Esophagus (tissue), 2 donors: Measurements from ENCODE around the gene KIAA0513. TPM values are rescaled to one million over a fixed set of nuclear protein-coding genes. Genes with fewer than 3 reads are reported as not detected.

Experiments used
- H3K27ac ChIP-seq, 2 donors: one replicate each; pipeline ENCODE4 v1.5.1; 2013; ENCODE audit warnings: low read depth in 2 of 2, mild to moderate bottlenecking in 2 of 2, inconsistent platforms in 1 of 2, low read length in 1 of 2, moderate library complexity in 1 of 2
- H3K27me3 ChIP-seq, 2 donors: one replicate each; pipeline ENCODE4 v1.6.1; 2013; ENCODE audit warnings: low read length in 2 of 2, control low read depth in 1 of 2, mild to moderate bottlenecking in 1 of 2; ENCODE audit not compliant: insufficient read depth in 2 of 2, control insufficient read depth in 1 of 2
- H3K36me3 ChIP-seq, 2 donors: one replicate each; pipeline ENCODE4 v1.6.1; 2013; ENCODE audit warnings: low read length in 1 of 2; ENCODE audit not compliant: control insufficient read depth in 2 of 2, insufficient read depth in 2 of 2
- H3K4me1 ChIP-seq, 2 donors: one replicate each; pipeline ENCODE4 v1.6.1; 2013; ENCODE audit warnings: low read length in 1 of 2; ENCODE audit not compliant: control insufficient read depth in 2 of 2, insufficient read depth in 2 of 2
- H3K4me3 ChIP-seq, 2 donors: one replicate each; pipeline ENCODE4 v1.5.1; 2013; ENCODE audit warnings: low read length in 2 of 2, mild to moderate bottlenecking in 2 of 2, low read depth in 1 of 2, moderate library complexity in 1 of 2
- H3K9me3 ChIP-seq, 2 donors: one replicate each; pipeline ENCODE4 v1.6.1; 2013; ENCODE audit warnings: mild to moderate bottlenecking in 2 of 2, low read depth in 1 of 2, low read length in 1 of 2, moderate library complexity in 1 of 2; ENCODE audit not compliant: control insufficient read depth in 2 of 2, insufficient read depth in 1 of 2
- WGBS, 2 donors: extraction: QIAGEN DNeasy Blood & Tissue Kit; methylation state at CpG; one replicate each; pipeline ENCODE4 v1.1.7; 2013; 5-methylcytosine and 5-hydroxymethylcytosine counted together
- polyA plus RNA-seq, 2 donors: library from polyadenylated mRNA; stranded (reverse); fragments of 200-250 nt; gene quantifications; one replicate each; pipeline ENCODE4 v1.2.3, GENCODE V29; 2013
- donor health status: healthy with polysubstance abuse.
- donor health status: Bipolar disorder and iron deficiency.

The KIAA0513 gene
- polyA plus RNA-seq, 2 donors: 3.0 to 3.7 TPM

DNA sequence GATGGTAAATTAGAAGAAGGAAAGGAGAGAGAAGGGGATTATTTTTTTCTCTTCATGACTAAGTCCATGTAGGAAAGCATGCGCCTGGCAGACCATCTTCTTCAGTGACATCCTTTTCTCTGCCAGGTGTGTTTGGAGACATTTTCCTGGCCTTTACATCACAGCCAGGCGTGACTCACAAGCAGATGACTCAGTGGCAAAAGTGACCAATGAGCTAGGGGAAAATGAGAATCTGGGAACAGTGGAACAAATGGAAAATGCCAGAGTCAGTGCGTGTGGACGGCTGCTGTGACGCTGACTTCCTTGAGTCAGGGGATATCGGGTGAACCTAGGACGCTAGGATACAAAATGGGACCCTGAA, 9.4 kb downstream of the KIAA0513 start:
- Histone ChIP-seq H3K36me3 (no peaks in the 10 kb centered on the region), H3K9me3 (no peaks in the 10 kb centered on the region), H3K4me3 (no peak overlapping the region), H3K27ac (peak overlapping the region; percentile 18 to 74), H3K4me1 (peaks cover 7 to 11% of the 10 kb centered on the region in 2 donors), H3K27me3 (no peaks in the 10 kb centered on the region)
- WGBS, 2 donors: 68 to 75% methylated on average over 7 of the region's 7 CpGs

DNA sequence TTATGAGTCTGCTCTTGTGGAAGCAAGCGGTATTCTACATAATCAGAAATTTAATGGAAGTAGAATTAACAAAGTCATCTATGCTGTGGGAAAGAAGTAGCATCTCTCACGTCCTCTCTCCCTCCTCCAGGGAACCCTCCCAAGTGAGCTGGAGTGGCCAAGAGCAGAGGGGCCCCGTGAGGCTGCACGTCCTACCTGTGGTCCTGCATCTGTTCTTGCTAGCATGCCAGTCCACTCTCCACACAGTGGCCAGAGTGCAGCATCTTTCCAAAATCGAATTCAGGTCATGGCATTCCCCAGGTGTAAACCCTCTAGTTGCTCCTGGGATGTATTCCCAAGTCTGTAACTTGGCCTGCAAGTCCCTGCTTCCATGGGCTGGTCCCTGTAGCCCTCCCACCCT, 10.1 kb downstream of the KIAA0513 start:
- Histone ChIP-seq H3K27me3 (no peaks in the 10 kb centered on the region), H3K9me3 (no peaks in the 10 kb centered on the region), H3K27ac (no peak overlapping the region), H3K4me3 (no peak overlapping the region), H3K36me3 (no peaks in the 10 kb centered on the region), H3K4me1 (peaks cover 7 to 11% of the 10 kb centered on the region in 2 donors)
- 87 to 92% methylated on average over 5 of the region's 5 CpGs for WGBS, 2 donors

DNA sequence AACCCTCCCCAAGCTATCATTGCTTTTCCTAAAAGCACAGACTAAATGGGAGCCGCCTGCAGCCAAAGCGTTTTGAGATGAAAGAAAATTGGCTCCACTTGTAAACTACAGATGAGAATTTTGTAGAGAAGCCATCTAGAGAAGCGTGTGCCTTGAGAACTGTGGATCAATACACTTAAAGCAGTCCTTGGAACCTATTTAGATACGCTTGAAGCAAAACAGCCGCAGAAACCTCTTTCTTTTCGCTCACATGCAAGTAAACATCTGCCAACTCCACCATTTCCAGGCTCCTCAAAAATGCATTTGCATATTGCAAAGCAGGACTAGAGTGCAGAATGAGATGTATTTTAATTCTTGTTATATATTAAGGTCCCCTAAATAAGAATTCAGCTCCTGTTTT, 13.1 kb downstream of the KIAA0513 start:
- 83 to 86% methylated on average over 6 of the region's 6 CpGs for WGBS, 2 donors
- Histone ChIP-seq H3K27ac (no peak overlapping the region), H3K9me3 (no peaks in the 10 kb centered on the region), H3K27me3 (no peaks in the 10 kb centered on the region), H3K36me3 (no peaks in the 10 kb centered on the region), H3K4me1 (peaks cover 5 to 7% of the 10 kb centered on the region in 2 donors), H3K4me3 (no peak overlapping the region)

DNA sequence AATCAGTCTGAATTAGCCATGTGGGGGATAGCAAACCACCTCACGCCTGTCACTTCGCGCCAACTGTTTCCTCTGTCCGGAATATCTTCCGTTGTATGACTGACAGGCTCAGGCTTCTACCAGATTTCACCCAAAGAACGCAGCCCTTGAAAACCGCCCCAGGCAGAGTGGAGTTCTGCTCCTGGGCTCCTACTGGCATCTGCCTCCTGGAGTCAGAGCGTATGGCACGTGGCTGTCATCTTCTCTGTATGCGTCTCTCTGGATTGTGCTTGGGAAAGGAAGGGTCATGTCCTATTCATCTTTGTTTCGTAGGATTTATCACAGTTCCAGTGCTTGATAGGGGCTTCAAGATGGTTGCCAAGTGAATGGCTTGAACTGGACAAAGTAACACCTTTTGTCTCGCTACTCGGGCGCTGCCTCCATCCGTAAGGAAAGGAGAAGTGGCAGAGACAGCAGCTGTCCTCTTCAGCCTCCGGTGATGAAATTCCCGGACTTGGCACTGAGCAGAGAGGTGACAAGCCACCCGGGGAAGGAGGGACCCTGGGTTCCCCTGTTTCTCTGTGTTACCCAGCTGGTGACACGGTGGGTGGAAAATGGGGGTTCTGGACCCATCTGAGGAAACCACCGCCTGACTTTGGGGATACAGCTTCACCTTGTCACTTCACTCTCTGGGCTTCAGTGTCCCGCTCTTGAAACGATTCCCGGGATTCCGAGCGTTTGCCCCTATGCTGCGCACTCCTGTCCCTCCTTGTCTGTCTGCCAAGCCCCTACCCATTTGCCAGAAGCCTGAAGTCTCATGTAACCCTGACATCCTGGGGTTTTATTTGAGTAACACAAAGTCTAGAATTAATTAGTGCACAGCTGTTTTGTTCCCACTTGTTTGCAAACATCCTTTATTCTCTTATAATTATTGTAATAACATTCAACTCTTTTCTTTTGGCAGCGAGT, 13.9 kb downstream of the KIAA0513 start:
- no peak overlapping the region for H3K27ac ChIP-seq
- H3K4me1 ChIP-seq: peaks cover 3 to 4% of the 10 kb centered on the region in 2 donors
- 85 to 89% methylated on average over 27 of the region's 27 CpGs for WGBS, 2 donors
- no peak overlapping the region for H3K4me3 ChIP-seq
- H3K9me3 ChIP-seq: no peaks in the 10 kb centered on the region
- no peaks in the 10 kb centered on the region for H3K27me3 ChIP-seq
- peaks cover 0 to 3% of the 10 kb centered on the region in 2 donors for H3K36me3 ChIP-seq

DNA sequence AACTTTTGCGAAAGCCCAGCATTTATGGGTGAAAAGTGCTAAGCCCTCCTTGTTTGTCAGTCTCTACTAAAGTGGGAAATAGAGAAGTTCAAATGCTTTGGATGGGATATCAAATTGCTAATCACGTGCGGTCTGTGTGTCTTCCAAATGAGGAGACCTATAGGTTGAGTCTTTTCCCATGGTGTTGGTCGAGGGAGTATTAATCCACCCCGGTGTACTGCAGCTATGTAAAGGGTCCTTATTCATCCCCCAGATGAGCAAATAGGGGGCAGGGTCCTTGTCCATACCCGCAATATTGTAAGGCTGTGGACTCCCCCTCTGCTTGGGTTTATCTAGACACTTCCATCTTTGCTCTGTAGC, 14.6 kb downstream of the KIAA0513 start:
- WGBS, 2 donors: 75 to 76% methylated on average over 6 of the region's 6 CpGs
- Histone ChIP-seq H3K27ac (no peak overlapping the region), H3K4me3 (no peak overlapping the region), H3K27me3 (no peaks in the 10 kb centered on the region), H3K36me3 (peaks cover 0 to 3% of the 10 kb centered on the region in 2 donors), H3K9me3 (no peaks in the 10 kb centered on the region), H3K4me1 (peaks cover 1 to 2% of the 10 kb centered on the region in 2 donors)

DNA sequence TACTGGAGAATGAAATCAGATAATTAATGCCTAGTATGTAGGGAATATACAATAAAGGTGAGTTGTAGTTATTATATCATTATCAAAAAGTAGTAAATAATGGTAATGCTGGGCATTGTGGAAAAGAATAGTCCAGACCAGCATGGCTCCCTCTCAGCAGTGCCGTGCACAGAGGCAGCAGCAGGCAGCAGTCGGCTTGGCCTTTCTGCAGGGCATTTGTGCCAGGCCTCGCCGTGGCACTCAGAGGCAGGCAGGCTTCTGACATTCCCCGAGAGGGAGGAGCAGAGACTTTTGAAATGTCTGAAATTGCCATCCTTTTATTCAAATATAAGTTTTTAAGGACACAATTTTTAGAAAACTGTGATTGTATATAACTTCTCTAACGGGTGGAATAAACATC, 15.0 kb downstream of the KIAA0513 start:
- 81 to 85% methylated on average over 6 of the region's 6 CpGs for WGBS, 2 donors
- Histone ChIP-seq H3K4me1 (peaks cover 0 to 4% of the 10 kb centered on the region in 2 donors), H3K36me3 (peaks cover 0 to 3% of the 10 kb centered on the region in 2 donors), H3K4me3 (no peak overlapping the region), H3K27me3 (no peaks in the 10 kb centered on the region), H3K9me3 (no peaks in the 10 kb centered on the region), H3K27ac (no peak overlapping the region)

DNA sequence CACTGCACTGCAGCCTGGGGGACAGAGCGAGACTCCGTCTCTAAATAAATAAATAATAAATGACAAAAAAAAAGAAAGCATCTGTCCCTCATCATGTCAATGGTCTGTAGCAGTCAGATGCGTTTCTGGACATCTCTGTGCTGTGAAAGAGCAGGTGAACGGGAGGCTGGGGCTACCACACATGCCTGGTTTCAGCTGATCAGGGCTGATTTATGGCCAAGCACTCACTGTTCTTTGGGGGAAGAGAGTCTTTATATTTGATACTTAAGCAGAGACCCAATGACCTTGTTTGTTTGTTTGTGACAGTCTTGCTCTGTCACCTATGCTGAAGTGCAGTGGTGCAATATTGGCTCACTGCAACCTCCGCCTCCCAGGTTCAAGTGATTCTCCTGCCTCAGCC, 17.5 kb downstream of the KIAA0513 start:
- 98% methylated on average over 5 of the region's 5 CpGs for WGBS, 2 donors
- no peak overlapping the region for H3K27ac ChIP-seq

DNA sequence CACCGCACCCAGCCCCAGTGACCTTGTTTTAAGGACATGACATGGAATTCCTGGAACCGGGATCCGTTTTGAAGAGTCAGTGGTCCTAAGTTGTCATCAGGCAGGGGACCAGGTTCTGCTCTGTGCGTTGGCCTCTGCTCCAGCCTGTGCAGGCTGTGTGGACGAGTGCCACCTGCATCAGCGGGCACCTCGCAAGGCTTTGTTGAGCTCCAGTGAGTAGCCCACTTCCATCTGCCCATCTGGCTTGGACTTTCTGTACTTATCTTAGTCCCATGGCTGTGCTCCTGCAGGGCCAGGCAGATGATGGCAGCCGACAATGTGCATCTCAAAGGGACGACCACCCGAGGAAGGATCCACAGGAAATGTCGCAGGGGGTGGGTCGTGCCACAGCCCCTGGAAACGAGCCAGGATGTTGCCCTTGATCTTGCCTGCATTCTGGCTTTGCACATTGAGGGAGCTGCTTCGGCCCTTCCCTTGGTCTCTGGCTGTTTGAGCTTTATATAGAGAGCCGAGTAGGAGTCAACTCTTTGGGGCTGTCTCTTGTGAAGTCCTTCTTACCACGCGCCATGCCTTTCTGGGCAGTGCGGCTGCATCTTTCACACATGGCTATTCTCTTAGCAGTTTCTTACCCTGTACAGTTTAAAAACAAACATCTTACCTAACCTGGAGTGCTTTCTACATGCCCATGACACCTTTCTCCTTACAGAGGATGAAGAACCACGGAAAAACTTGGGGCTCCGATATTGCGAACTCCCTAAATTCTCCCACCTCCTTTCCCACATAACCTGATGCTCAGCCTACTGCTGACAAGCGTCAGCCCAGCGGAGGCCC, 18.3 kb downstream of the KIAA0513 start:
- no peak overlapping the region for H3K4me3 ChIP-seq
- 84 to 85% methylated on average over 23 of the region's 23 CpGs for WGBS, 2 donors
- no peak overlapping the region for H3K27ac ChIP-seq
- H3K27me3 ChIP-seq: no peaks in the 10 kb centered on the region
- peaks cover 0 to 4% of the 10 kb centered on the region in 2 donors for H3K4me1 ChIP-seq
- no peaks in the 10 kb centered on the region for H3K9me3 ChIP-seq
- H3K36me3 ChIP-seq: peaks cover 0 to 3% of the 10 kb centered on the region in 2 donors

More for the DNA sequence above, 17.5 kb downstream of the KIAA0513 start:
- Histone ChIP-seq H3K36me3 (peaks cover 0 to 3% of the 10 kb centered on the region in 2 donors), H3K4me1 (peaks cover 0 to 4% of the 10 kb centered on the region in 2 donors), H3K27me3 (no peaks in the 10 kb centered on the region), H3K9me3 (no peaks in the 10 kb centered on the region), H3K4me3 (no peak overlapping the region)

DNA sequence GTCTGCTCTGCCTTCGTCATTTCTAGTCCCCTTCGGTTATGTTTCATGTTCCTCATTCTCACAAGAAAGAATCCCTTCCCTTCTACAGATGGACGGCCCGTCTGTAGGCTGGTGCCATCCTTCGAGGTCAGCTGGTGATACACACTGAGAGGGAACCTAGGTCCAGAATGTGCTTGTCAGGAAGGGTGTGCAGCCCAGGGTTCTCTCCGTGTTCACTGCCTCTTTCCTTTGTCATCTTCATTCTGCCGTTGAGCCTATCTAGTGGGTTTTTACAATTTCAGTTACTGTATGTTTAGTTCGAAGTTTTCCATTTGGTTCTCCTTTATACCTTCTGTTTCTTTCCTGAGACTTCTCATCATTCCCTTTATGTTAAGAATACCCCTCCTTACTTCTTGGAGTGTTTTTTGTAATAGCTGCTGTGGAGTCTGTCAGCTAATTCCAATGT, 18.9 kb downstream of the KIAA0513 start:
- 91 to 92% methylated on average over 8 of the region's 8 CpGs for WGBS, 2 donors
- H3K4me1 ChIP-seq: peaks cover 0 to 2% of the 10 kb centered on the region in 2 donors
- H3K27me3 ChIP-seq: no peaks in the 10 kb centered on the region
- no peak overlapping the region for H3K4me3 ChIP-seq
- no peaks in the 10 kb centered on the region for H3K9me3 ChIP-seq
- no peak overlapping the region for H3K27ac ChIP-seq
- peaks cover 0 to 3% of the 10 kb centered on the region in 2 donors for H3K36me3 ChIP-seq
